CD4-positive, alpha-beta T cell (primary cell): Measurements from ENCODE around the gene LMO7. TPM values are rescaled to one million over a fixed set of nuclear protein-coding genes. Genes with fewer than 3 reads are reported as not detected.
"Not testable (repeated sequence)": the region's sequence is repeated elsewhere in the genome, so short reads cannot be mapped to it uniquely, and the experiment has no call there.

Experiments
- ATAC-seq: fragments of 200-7000 bp; cut with Tn5 transposase; one replicate; pipeline ENCODE4 v1.10.0; 2022; ENCODE audit warnings: mild to moderate bottlenecking; ENCODE audit not compliant: poor library complexity
- CTCF ChIA-PET: fragments of 350-600 bp; sonication (Branson Sonifier 250); formaldehyde crosslinking; loops from one replicate; lab custom pipeline; 2021; ENCODE audit warnings: antibody characterized with exemption, inconsistent platforms; lab: Charles Lee
- POLR2A ChIA-PET: fragments of 350-600 bp; sonication (Branson Sonifier 250); formaldehyde crosslinking; loops from one replicate; lab custom pipeline; 2021; ENCODE audit warnings: antibody characterized with exemption, inconsistent platforms; lab: Charles Lee
- DNase-seq, 14 experiments: peaks; one replicate each; pipeline ENCODE4 v3.0.0-alpha.2; 2013 to 2020; ENCODE audit warnings: mixed read lengths in 2 of 14
- H3K27ac ChIP-seq, 2 donors: one replicate each; pipeline versions ENCODE4 v1.5.1 to v1.7.0; 2013; ENCODE audit warnings: low read length in 2 of 2, low read depth in 1 of 2, mild to moderate bottlenecking in 1 of 2
- H3K27me3 ChIP-seq, 2 experiments: 1 replicate in 1 of 2; 2 replicates in 1 of 2; pipeline versions ENCODE4 v1.6.1 to v1.7.0; 2013; ENCODE audit warnings: low read length in 2 of 2, control low read depth in 1 of 2, mild to moderate bottlenecking in 1 of 2, moderate library complexity in 1 of 2; ENCODE audit not compliant: insufficient read depth in 2 of 2, control insufficient read depth in 1 of 2
- H3K36me3 ChIP-seq: one replicate; pipeline ENCODE4 v1.6.1; 2013; ENCODE audit warnings: low read length, control low read depth; ENCODE audit not compliant: insufficient read depth
- H3K4me1 ChIP-seq: one replicate; pipeline ENCODE4 v1.6.1; 2013; ENCODE audit warnings: low read length, control low read depth; ENCODE audit not compliant: insufficient read depth
- H3K4me3 ChIP-seq: one replicate; pipeline ENCODE4 v1.5.1; 2013; ENCODE audit warnings: mild to moderate bottlenecking, low read length, moderate library complexity
- H3K9me3 ChIP-seq, 2 experiments: 1 replicate in 1 of 2; 2 replicates in 1 of 2; pipeline versions ENCODE4 v1.6.1 to v1.7.0; 2013; ENCODE audit warnings: low read length in 2 of 2, mild to moderate bottlenecking in 2 of 2, control low read depth in 1 of 2, moderate library complexity in 1 of 2; ENCODE audit not compliant: control insufficient read depth in 1 of 2, insufficient read depth in 1 of 2
- H3K27ac Mint-ChIP-seq: one replicate; pipeline ENCODE4 v1.8.0; 2020; ENCODE audit warnings: mixed read lengths
- H3K27me3 Mint-ChIP-seq: one replicate; pipeline ENCODE4 v1.8.0; 2021; ENCODE audit warnings: mixed read lengths
- H3K36me3 Mint-ChIP-seq: one replicate; pipeline ENCODE4 v1.8.0; 2021; ENCODE audit warnings: low read depth, mixed read lengths
- H3K4me1 Mint-ChIP-seq: one replicate; pipeline ENCODE4 v1.8.0; 2021; ENCODE audit warnings: low read depth, mixed read lengths
- H3K4me3 Mint-ChIP-seq: one replicate; pipeline ENCODE4 v1.8.0; 2020; ENCODE audit warnings: mild to moderate bottlenecking, mixed read lengths
- H3K9me3 Mint-ChIP-seq: one replicate; pipeline ENCODE4 v1.8.0; 2020; ENCODE audit warnings: mixed read lengths
- intact Hi-C, 2 experiments: fragments of 100-400 bp; cut with DNase I in 1 of 2; cut with micrococcal nuclease in 1 of 2; formaldehyde crosslinking; loops; one replicate each; pipeline versions ENCODE4 v1.15.1 to v1.9.0; 2023 to 2025; cut with DNase I, micrococcal nuclease
- total RNA-seq, 174 experiments: library from RNA in 2 of 174; stranded (reverse) in 2 of 174; gene quantifications; one replicate each; pipeline ENCODE4 v1.2.3 and lab custom pipeline; 2021 to 2026
- TF ChIP-seq, protein P1 (sequence below): fragments of 200-600 bp; IDR thresholded peaks from one replicate; pipeline ENCODE4 v1.8.0; 2022; ENCODE audit warnings: antibody characterized with exemption, mild to moderate bottlenecking

LMO7 gene
- total RNA-seq, 2 experiments from 2014 or later, result 35.2 to 36.3 TPM

DNA sequence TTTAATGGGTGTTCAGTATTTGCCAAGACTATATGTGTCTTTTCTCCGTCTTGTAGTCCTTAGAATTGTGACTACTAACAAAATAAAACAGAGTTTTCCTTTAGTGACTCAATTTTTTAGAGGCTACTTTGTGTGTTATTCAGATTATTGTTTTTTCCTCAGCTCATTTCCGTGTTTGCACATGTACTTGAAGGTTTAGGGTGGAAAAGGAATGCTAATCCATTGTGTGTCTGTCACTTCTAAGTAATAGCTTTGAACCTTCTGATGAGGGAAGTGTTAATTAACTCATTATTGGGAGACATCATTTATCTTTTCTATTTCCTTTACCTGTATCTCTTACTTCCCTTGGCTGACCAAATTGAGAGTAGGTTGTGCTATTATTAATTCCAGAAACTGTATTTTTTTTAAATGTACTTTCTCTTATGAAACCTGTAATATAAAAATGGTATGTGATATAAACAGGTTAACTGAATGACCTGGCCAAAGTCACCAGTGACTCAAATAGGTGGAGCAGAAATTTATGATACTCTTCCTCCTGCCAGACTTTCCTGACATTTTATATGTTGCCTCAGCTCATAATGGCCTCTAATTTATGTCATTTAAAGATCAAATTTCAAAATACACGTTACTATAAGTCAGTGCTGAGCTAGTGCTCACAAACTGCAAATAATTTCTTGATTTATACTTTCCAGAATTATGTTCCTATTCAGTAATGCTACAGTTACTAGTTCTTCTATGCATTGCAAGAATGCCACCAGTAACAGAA, 88.8 kb downstream of the LMO7 start:
- ChIA-PET CTCF (interaction anchor here (1.0 to 1.5 kb wide), 2 partner anchors 28 to 29 kb away, joined by 3 to 4 read pairs; no protein-coding TSS in a partner anchor), POLR2A (no interaction called here)
- Mint-ChIP-seq H3K4me1 (no peaks in the 10 kb centered on the region), H3K9me3 (no peaks in the 10 kb centered on the region), H3K36me3 (peaks cover 8% of the 10 kb centered on the region), H3K27me3 (no peaks in the 10 kb centered on the region), H3K4me3 (no peak overlapping the region), H3K27ac (no peak overlapping the region)
- no peak for ATAC-seq
- Histone ChIP-seq H3K4me1 (no peaks in the 10 kb centered on the region), H3K9me3 (no peaks in the 10 kb centered on the region), H3K27me3 (no peaks in the 10 kb centered on the region), H3K4me3 (no peak overlapping the region), H3K27ac (no peak overlapping the region), H3K36me3 (no peaks in the 10 kb centered on the region)
- DNase-seq, result no peak
- intact Hi-C loops, result no loop called here
- TF ChIP-seq, protein P1, sequence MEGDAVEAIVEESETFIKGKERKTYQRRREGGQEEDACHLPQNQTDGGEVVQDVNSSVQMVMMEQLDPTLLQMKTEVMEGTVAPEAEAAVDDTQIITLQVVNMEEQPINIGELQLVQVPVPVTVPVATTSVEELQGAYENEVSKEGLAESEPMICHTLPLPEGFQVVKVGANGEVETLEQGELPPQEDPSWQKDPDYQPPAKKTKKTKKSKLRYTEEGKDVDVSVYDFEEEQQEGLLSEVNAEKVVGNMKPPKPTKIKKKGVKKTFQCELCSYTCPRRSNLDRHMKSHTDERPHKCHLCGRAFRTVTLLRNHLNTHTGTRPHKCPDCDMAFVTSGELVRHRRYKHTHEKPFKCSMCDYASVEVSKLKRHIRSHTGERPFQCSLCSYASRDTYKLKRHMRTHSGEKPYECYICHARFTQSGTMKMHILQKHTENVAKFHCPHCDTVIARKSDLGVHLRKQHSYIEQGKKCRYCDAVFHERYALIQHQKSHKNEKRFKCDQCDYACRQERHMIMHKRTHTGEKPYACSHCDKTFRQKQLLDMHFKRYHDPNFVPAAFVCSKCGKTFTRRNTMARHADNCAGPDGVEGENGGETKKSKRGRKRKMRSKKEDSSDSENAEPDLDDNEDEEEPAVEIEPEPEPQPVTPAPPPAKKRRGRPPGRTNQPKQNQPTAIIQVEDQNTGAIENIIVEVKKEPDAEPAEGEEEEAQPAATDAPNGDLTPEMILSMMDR, result no peak

DNA sequence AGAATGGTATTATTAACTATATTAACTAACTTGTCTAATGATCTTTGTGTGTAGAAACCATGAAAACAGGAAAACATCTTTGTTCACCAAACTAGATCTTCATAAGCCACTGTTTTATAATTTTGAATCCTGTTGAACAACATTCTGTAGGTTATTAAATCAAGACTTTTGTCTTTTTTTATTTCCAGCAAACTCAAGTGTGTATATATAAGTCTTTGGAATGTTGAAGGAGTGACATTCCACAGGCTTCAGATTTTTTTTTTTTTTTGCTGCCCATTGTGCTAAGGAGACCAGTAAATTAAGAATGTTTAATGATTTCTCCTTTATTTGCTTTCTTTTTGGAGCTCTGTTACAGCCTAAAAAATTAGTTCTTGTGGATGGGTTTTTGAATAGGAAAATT, 89.6 kb downstream of the LMO7 start:
- no peak for ATAC-seq
- DNase-seq, result no peak
- Histone ChIP-seq H3K27ac (no peak overlapping the region), H3K4me3 (no peak overlapping the region), H3K27me3 (no peaks in the 10 kb centered on the region), H3K4me1 (no peaks in the 10 kb centered on the region), H3K36me3 (no peaks in the 10 kb centered on the region), H3K9me3 (no peaks in the 10 kb centered on the region)
- Mint-ChIP-seq H3K27me3 (no peaks in the 10 kb centered on the region), H3K27ac (no peak overlapping the region), H3K36me3 (peaks cover 8% of the 10 kb centered on the region), H3K9me3 (no peaks in the 10 kb centered on the region), H3K4me1 (no peaks in the 10 kb centered on the region), H3K4me3 (no peak overlapping the region)
- intact Hi-C loops, result no loop called here
- ChIA-PET POLR2A (no interaction called here), CTCF (interaction anchor here (1.0 to 1.5 kb wide), 2 partner anchors 29 to 30 kb away, joined by 3 to 4 read pairs; no protein-coding TSS in a partner anchor)
- TF ChIP-seq, protein P1, result no peak

DNA sequence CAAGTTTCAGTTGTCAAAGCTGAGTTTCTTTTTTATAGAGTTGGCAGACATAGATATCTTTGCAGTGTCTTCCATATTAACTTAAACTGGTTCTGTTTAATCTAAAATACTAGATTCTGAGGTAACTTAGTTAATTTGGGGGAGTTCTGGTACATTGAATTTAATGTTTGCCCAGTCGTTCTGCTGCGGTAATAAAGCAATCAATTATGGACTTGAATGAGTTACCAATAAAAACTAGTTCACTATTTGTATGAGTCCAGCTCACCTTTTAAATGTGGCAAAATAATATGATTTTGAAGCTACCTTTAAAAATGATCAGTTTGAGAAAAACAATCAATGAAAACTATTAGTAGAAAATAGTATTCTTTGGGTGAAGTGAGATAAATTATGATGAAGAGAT, 90.2 kb downstream of the LMO7 start:
- ATAC-seq, result no peak
- H3K27ac Mint-ChIP-seq, result no peak overlapping the region
- TF ChIP-seq, protein P1, result no peak
- intact Hi-C loops, result no loop called here
- H3K9me3 Mint-ChIP-seq, result peaks cover 3% of the 10 kb centered on the region
- H3K36me3 Mint-ChIP-seq, result peaks cover 12% of the 10 kb centered on the region
- no peaks in the 10 kb centered on the region for H3K27me3 Mint-ChIP-seq
- ChIA-PET POLR2A (no interaction called here), CTCF (no interaction called here)
- Histone ChIP-seq H3K36me3 (no peaks in the 10 kb centered on the region), H3K27ac (no peak overlapping the region), H3K4me1 (no peaks in the 10 kb centered on the region), H3K27me3 (no peaks in the 10 kb centered on the region), H3K4me3 (no peak overlapping the region), H3K9me3 (no peaks in the 10 kb centered on the region)
- no peak for DNase-seq
- H3K4me1 Mint-ChIP-seq, result no peaks in the 10 kb centered on the region
- H3K4me3 Mint-ChIP-seq, result no peak overlapping the region

DNA sequence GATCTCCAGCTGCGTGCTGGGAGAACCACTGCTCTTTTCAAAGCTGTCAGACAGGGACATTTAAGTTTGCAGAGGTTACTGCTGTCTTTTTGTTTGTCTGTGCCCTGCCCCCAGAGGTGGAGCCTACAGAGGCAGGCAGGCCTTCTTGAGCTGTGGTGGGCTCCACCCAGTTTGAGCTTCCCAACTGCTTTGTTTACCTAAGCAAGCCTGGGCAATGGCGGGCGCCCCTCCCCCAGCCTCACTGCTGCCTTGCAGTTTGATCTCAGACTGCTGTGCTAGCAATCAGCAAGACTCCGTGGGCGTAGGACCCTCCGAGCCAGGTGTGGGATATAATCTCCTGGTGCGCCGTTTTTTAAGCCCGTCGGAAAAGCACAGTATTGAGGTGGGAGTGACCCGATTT, 97.0 kb downstream of the LMO7 start:
- H3K9me3 ChIP-seq, H3K27ac ChIP-seq, H3K4me1 Mint-ChIP-seq, POLR2A ChIA-PET, H3K27me3 ChIP-seq, H3K27me3 Mint-ChIP-seq, H3K4me3 Mint-ChIP-seq, H3K9me3 Mint-ChIP-seq, H3K36me3 ChIP-seq, H3K27ac Mint-ChIP-seq, intact Hi-C loops, DNase-seq, ATAC-seq, CTCF ChIA-PET, H3K4me3 ChIP-seq, H3K4me1 ChIP-seq: not testable (repeated sequence)
- peaks cover 26% of the 10 kb centered on the region for H3K36me3 Mint-ChIP-seq
